ENCODE results near the gene ELMO2.

The ELMO2 gene

GRCh38 chr20:46406200-46406985 lies at the start of gene ELMO2:
TSS of gene ELMO2 (minus strand) at chr20:46406615. CDS start at chr20:46394482, 12,133 bp downstream.
- DNase-seq (ENCODE audit: low spot score): peak; percentile 98

- DNase-seq (ENCODE audit: low spot score): no peak
Measured at GRCh38 chr20:46455729-46456128, 49.3 kb upstream of the ELMO2 start.

GRCh38 chr20:46446851-46447250 lies 40.4 kb upstream of the ELMO2 start:
- DNase-seq (ENCODE audit: low spot score): no peak

- DNase-seq (ENCODE audit: low spot score): no peak
Measured at GRCh38 chr20:46439837-46440236, 33.4 kb upstream of the ELMO2 start.

GRCh38 chr20:46438156-46438750 lies 31.8 kb upstream of the ELMO2 start:
- DNase-seq (ENCODE audit: low spot score): peak; percentile 92

GRCh38 chr20:46435146-46435545 lies 28.7 kb upstream of the ELMO2 start:
- no peak for DNase-seq (ENCODE audit: low spot score)

- DNase-seq (ENCODE audit: low spot score): no peak
Measured at GRCh38 chr20:46434597-46434996, 28.2 kb upstream of the ELMO2 start.

GRCh38 chr20:46433051-46433450 lies 26.6 kb upstream of the ELMO2 start:
- no peak for DNase-seq (ENCODE audit: low spot score)

GRCh38 chr20:46430921-46431712 lies 24.7 kb upstream of the ELMO2 start:
- DNase-seq (ENCODE audit: low spot score): peak; percentile 91

- no peak for DNase-seq (ENCODE audit: low spot score)
Measured at GRCh38 chr20:46427384-46427783, 21.0 kb upstream of the ELMO2 start.

- no peak for DNase-seq (ENCODE audit: low spot score)
Measured at GRCh38 chr20:46423882-46424482, 17.6 kb upstream of the ELMO2 start.

- no peak for DNase-seq (ENCODE audit: low spot score)
Measured at GRCh38 chr20:46423342-46423741, 16.9 kb upstream of the ELMO2 start.

GRCh38 chr20:46420878-46421277 lies 14.5 kb upstream of the ELMO2 start:
- DNase-seq (ENCODE audit: low spot score): no peak

- DNase-seq (ENCODE audit: low spot score): no peak
Measured at GRCh38 chr20:46419882-46420281, 13.5 kb upstream of the ELMO2 start.

- no peak for DNase-seq (ENCODE audit: low spot score)
Measured at GRCh38 chr20:46416839-46417238, 10.4 kb upstream of the ELMO2 start.

GRCh38 chr20:46416421-46416820 lies 10.0 kb upstream of the ELMO2 start:
- DNase-seq (ENCODE audit: low spot score): no peak

- DNase-seq (ENCODE audit: low spot score): no peak
Measured at GRCh38 chr20:46415773-46416172, 9.4 kb upstream of the ELMO2 start.

- DNase-seq (ENCODE audit: low spot score): no peak
Measured at GRCh38 chr20:46414608-46415007, 8.2 kb upstream of the ELMO2 start.

- no peak for DNase-seq (ENCODE audit: low spot score)
Measured at GRCh38 chr20:46411637-46412036, 5.2 kb upstream of the ELMO2 start.

GRCh38 chr20:46408281-46408731 lies 1.9 kb upstream of the ELMO2 start:
- DNase-seq (ENCODE audit: low spot score): no peak

GRCh38 chr20:46407671-46407996 lies 1.2 kb upstream of the ELMO2 start:
- DNase-seq (ENCODE audit: low spot score): no peak

- DNase-seq (ENCODE audit: low spot score): no peak
Measured at GRCh38 chr20:46406986-46407670, 713 bp upstream of the ELMO2 start.
